PC-9 (cell line): Measurements from ENCODE around the gene MORC1. TPM values are rescaled to one million over a fixed set of nuclear protein-coding genes. Genes with fewer than 3 reads are reported as not detected.

Experiments used
- BruUV-seq: library from RNA; stranded (reverse); fragments of 400-500 nt; replicated peaks from 2 replicates; lab custom pipeline; 2021; lab: Mats Ljungman, UMichigan
- CTCF ChIA-PET: fragments of 300-600 bp; sonication (Branson Sonifier 250); formaldehyde crosslinking; loops from one replicate; lab custom pipeline; 2022; ENCODE audit warnings: antibody characterized with exemption; lab: Charles Lee
- POLR2A ChIA-PET: fragments of 300-600 bp; sonication (Branson Sonifier 250); formaldehyde crosslinking; loops from one replicate; lab custom pipeline; 2022; ENCODE audit warnings: antibody characterized with exemption; ENCODE audit not compliant: unreplicated experiment; lab: Charles Lee
- DNase-seq, 2 experiments: peaks; one replicate each; pipeline versions ENCODE4 v3.0.0 to v3.0.0-alpha.2; 2015 to 2022; ENCODE audit warnings: mixed read lengths in 1 of 2
- H2AFZ ChIP-seq: fragments of 200-600 bp; sonication (generic); 2 replicates; pipeline ENCODE4 v1.8.1; 2017; ENCODE audit warnings: antibody characterized with exemption
- H3F3A ChIP-seq: fragments of 200-600 bp; sonication (generic); 2 replicates; pipeline ENCODE4 v1.8.1; 2017; ENCODE audit warnings: antibody characterized with exemption, mild to moderate bottlenecking, low read depth; ENCODE audit not compliant: insufficient read depth
- H3K27ac ChIP-seq: fragments of 200-600 bp; sonication (generic); 2 replicates; pipeline ENCODE4 v1.6.1; 2016; ENCODE audit warnings: mixed run types
- H3K27me3 ChIP-seq: fragments of 200-600 bp; sonication (generic); 2 replicates; pipeline ENCODE4 v1.6.1; 2016; ENCODE audit warnings: low read depth, mixed run types; ENCODE audit not compliant: insufficient read depth
- H3K36me3 ChIP-seq: fragments of 200-600 bp; sonication (generic); 2 replicates; pipeline ENCODE4 v1.6.1; 2016; ENCODE audit warnings: low read depth, mixed run types
- H3K4me1 ChIP-seq: fragments of 200-600 bp; sonication (generic); replicated peaks from 2 replicates; pipeline ENCODE4 v1.6.1; 2016; ENCODE audit warnings: mixed run types; ENCODE audit not compliant: insufficient read depth
- H3K4me2 ChIP-seq: fragments of 200-600 bp; sonication (generic); 2 replicates; pipeline ENCODE4 v1.6.1; 2017; ENCODE audit warnings: mixed run types
- H3K4me3 ChIP-seq: fragments of 200-600 bp; sonication (generic); 2 replicates; pipeline ENCODE4 v1.6.1; 2016; ENCODE audit warnings: mixed run types
- H3K79me2 ChIP-seq: fragments of 200-600 bp; sonication (generic); 2 replicates; pipeline ENCODE4 v1.6.1; 2017; ENCODE audit warnings: low read depth, mixed run types
- H3K9me2 ChIP-seq: fragments of 200-600 bp; sonication (generic); 2 replicates; pipeline ENCODE4 v1.8.1; 2017; ENCODE audit warnings: mild to moderate bottlenecking; ENCODE audit not compliant: insufficient read depth
- H3K9me3 ChIP-seq: fragments of 200-600 bp; sonication (generic); 2 replicates; pipeline ENCODE4 v1.8.1; 2016; ENCODE audit warnings: low read depth; ENCODE audit not compliant: insufficient read depth
- H4K20me1 ChIP-seq: fragments of 200-600 bp; sonication (generic); 2 replicates; pipeline ENCODE4 v1.8.1; 2017; ENCODE audit not compliant: insufficient read depth
- EZH2 ChIP-seq: fragments of 200-600 bp; sonication (generic); IDR thresholded peaks from 2 replicates; pipeline ENCODE4 v1.8.0; 2017; ENCODE audit warnings: antibody characterized with exemption, low read depth
- intact Hi-C: fragments of 100-400 bp; cut with micrococcal nuclease; formaldehyde crosslinking; loops from one replicate; pipeline ENCODE4 v1.10.0; 2022; ENCODE audit not compliant: unreplicated experiment
- total RNA-seq: library from RNA; stranded (reverse); gene quantifications from 2 replicates; pipeline ENCODE4 v1.2.3, GENCODE V29; 2021
- TF ChIP-seq, protein P1 (sequence below): fragments of 200-600 bp; sonication (generic); conservative IDR thresholded peaks from 2 replicates; pipeline ENCODE4 v1.6.1; 2017; ENCODE audit warnings: mixed run types, antibody characterized with exemption, mild to moderate bottlenecking, moderate library complexity

MORC1 gene
- total RNA-seq, 1 experiment from 2014 or later, result not detected

DNA sequence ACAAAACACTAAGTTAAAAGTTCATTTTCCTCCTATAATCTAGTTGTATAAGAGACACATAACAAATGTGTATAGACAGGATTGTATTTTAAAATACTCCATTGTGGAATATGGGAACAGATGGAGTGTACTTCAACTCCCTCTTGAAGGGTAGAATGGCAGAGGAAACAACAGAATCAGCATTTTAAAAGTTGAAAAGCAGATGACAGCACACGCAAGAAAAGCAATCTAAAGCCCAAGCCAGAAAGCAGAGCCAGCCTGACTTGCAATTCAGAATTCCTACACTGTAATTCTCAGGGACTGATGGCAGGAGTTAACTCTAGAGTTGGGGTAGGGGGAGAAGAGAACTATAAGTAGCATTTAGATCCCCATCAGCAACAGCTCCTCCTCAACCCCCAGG is 22.8 kb downstream of the MORC1 start:
- H3K27me3 ChIP-seq, result no peaks in the 10 kb centered on the region
- H3F3A ChIP-seq, result no peaks in the 10 kb centered on the region
- no peak overlapping the region for H3K4me2 ChIP-seq
- no peak for TF ChIP-seq EZH2
- TF ChIP-seq, protein P1, sequence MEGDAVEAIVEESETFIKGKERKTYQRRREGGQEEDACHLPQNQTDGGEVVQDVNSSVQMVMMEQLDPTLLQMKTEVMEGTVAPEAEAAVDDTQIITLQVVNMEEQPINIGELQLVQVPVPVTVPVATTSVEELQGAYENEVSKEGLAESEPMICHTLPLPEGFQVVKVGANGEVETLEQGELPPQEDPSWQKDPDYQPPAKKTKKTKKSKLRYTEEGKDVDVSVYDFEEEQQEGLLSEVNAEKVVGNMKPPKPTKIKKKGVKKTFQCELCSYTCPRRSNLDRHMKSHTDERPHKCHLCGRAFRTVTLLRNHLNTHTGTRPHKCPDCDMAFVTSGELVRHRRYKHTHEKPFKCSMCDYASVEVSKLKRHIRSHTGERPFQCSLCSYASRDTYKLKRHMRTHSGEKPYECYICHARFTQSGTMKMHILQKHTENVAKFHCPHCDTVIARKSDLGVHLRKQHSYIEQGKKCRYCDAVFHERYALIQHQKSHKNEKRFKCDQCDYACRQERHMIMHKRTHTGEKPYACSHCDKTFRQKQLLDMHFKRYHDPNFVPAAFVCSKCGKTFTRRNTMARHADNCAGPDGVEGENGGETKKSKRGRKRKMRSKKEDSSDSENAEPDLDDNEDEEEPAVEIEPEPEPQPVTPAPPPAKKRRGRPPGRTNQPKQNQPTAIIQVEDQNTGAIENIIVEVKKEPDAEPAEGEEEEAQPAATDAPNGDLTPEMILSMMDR, result no peak
- no peaks in the 10 kb centered on the region for H4K20me1 ChIP-seq
- no peak overlapping the region for H2AFZ ChIP-seq
- ChIA-PET POLR2A (no interaction called here), CTCF (no interaction called here)
- no peak overlapping the region for H3K27ac ChIP-seq
- H3K4me1 ChIP-seq, result no peaks in the 10 kb centered on the region
- intact Hi-C loops, result no loop called here
- DNase-seq, result no peak
- H3K79me2 ChIP-seq, result no peaks in the 10 kb centered on the region
- H3K4me3 ChIP-seq, result no peak overlapping the region
- BruUV-seq, result no TSS peak
- no peaks in the 10 kb centered on the region for H3K36me3 ChIP-seq
- H3K9me2 ChIP-seq, result no peaks in the 10 kb centered on the region
- H3K9me3 ChIP-seq, result no peaks in the 10 kb centered on the region

DNA sequence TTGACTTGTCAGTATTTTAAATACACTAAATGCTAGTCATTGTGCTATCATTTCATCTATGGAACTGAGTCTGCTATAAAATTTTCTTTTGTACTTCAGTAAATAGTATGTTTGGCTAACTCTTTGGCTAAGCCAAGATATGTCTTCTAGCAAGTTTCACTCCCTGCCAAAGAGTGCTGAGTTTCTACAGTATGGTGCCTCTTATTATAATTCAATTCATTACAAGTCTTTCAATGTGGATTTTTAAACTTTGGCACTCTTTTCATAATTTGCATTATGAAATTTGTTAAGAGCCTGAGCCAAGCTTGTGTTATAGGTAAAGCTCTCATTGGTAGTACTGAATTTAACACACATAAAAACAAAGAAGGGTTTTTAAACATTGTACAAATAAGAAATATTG is 24.4 kb downstream of the MORC1 start:
- no peaks in the 10 kb centered on the region for H3K9me2 ChIP-seq
- DNase-seq, result no peak
- H3K27me3 ChIP-seq, result no peaks in the 10 kb centered on the region
- no peaks in the 10 kb centered on the region for H3F3A ChIP-seq
- BruUV-seq, result no TSS peak
- H3K4me2 ChIP-seq, result no peak overlapping the region
- no peaks in the 10 kb centered on the region for H3K79me2 ChIP-seq
- no peaks in the 10 kb centered on the region for H3K9me3 ChIP-seq
- H3K4me1 ChIP-seq, result no peaks in the 10 kb centered on the region
- H3K4me3 ChIP-seq, result no peak overlapping the region
- no peaks in the 10 kb centered on the region for H4K20me1 ChIP-seq
- TF ChIP-seq, protein P1, result no peak
- no peak for TF ChIP-seq EZH2
- ChIA-PET CTCF (no interaction called here), POLR2A (no interaction called here)
- no peak overlapping the region for H2AFZ ChIP-seq
- no peak overlapping the region for H3K27ac ChIP-seq
- intact Hi-C loops, result no loop called here
- H3K36me3 ChIP-seq, result no peaks in the 10 kb centered on the region

DNA sequence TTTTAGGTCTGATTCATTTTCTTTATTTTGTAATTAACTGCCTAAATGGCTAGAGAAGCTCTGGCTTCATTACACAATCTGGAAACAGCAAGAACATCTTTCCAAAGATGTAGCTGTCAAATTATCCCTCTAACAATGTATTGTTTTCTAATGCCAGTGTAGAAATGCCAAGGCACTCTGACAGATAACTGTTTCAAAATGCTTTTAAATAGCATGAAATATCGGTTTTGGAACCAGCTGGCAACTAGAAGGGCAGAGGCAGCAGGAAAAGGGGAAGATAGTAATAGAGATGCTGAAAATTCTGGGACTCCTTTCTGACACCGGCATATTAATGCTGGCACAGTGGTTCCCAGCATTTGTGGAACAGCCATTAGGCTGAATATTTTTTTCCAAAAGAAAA is 26.1 kb downstream of the MORC1 start:
- H3K4me1 ChIP-seq, result no peaks in the 10 kb centered on the region
- H3K9me2 ChIP-seq, result no peaks in the 10 kb centered on the region
- CTCF ChIA-PET, result no interaction called here
- H3K36me3 ChIP-seq, result no peaks in the 10 kb centered on the region
- no peaks in the 10 kb centered on the region for H3F3A ChIP-seq
- H3K4me3 ChIP-seq, result no peak overlapping the region
- no peak overlapping the region for H3K4me2 ChIP-seq
- no peaks in the 10 kb centered on the region for H4K20me1 ChIP-seq
- no TSS peak for BruUV-seq
- DNase-seq, result no peak
- TF ChIP-seq, protein P1, result no peak
- no peak for TF ChIP-seq EZH2
- intact Hi-C loops, result no loop called here
- no peaks in the 10 kb centered on the region for H3K27me3 ChIP-seq
- no peak overlapping the region for H3K27ac ChIP-seq
- no peaks in the 10 kb centered on the region for H3K79me2 ChIP-seq
- H3K9me3 ChIP-seq, result no peaks in the 10 kb centered on the region
- POLR2A ChIA-PET, result no interaction called here
- no peak overlapping the region for H2AFZ ChIP-seq
